K562 (cell line): Measurements from ENCODE around the gene RGR. TPM values are rescaled to one million over a fixed set of nuclear protein-coding genes. Genes with fewer than 3 reads are reported as not detected.

Source experiments
- ATF1 ChIP-seq, 2 experiments: fragments of 450-650 bp in 1 of 2; IDR thresholded peaks; 2 replicates each; pipeline ENCODE4 v1.6.1; 2016; ENCODE audit warnings: missing compliant biosample characterization in 1 of 2, missing genetic modification characterization in 1 of 2
- BCL6 ChIP-seq: fragments of 250-450 bp; sonication (Bioruptor Pico); IDR thresholded peaks from 2 replicates; pipeline ENCODE4 v1.4.0; 2020
- CHD1 ChIP-seq: fragments of 200-600 bp; sonication (generic); IDR thresholded peaks from one replicate; pipeline ENCODE4 v1.6.1; 2012; ENCODE audit warnings: mild to moderate bottlenecking, moderate library complexity, low read length, inconsistent platforms
- CTCF ChIP-seq, 3 experiments: IDR thresholded peaks in 2 of 3; conservative IDR thresholded peaks in 1 of 3; 2 replicates each; pipeline ENCODE4 v1.5.1; 2011 to 2012; ENCODE audit warnings: low read length in 3 of 3, mild to moderate bottlenecking in 3 of 3, control low read depth in 2 of 3, improper control_type of control experiment in 1 of 3, inconsistent platforms in 1 of 3, low read depth in 1 of 3, mixed read lengths in 1 of 3, moderate library complexity in 1 of 3; ENCODE audit not compliant: insufficient read depth in 2 of 3
- DDX20 ChIP-seq: fragments of 450-650 bp; IDR thresholded peaks from 2 replicates; pipeline ENCODE4 v1.6.1; 2016; ENCODE audit warnings: missing genetic modification characterization, low read depth, mild to moderate bottlenecking, missing compliant biosample characterization, moderate library complexity
- FOXK1 ChIP-seq: sonication (generic); formaldehyde crosslinking; IDR thresholded peaks from 2 replicates; pipeline ENCODE4 v1.8.0; 2022; ENCODE audit warnings: missing genetic modification reagents, mild to moderate bottlenecking, borderline replicate concordance
- FUS ChIP-seq: fragments of 200-400 bp; formaldehyde crosslinking; optimal IDR thresholded peaks from 2 replicates; pipeline ENCODE3; 2017; ENCODE audit warnings: low read depth, low read length
- HIVEP1 ChIP-seq: fragments of 250-450 bp; sonication (Bioruptor Pico); IDR thresholded peaks from 2 replicates; pipeline ENCODE4 v1.4.0; 2020; ENCODE audit warnings: mild to moderate bottlenecking
- HMG20A ChIP-seq: fragments of 450-650 bp; formaldehyde crosslinking; conservative IDR thresholded peaks from 2 replicates; pipeline ENCODE4 v1.4.0; 2020; ENCODE audit warnings: mild to moderate bottlenecking, mixed read lengths
- HMGN3 ChIP-seq: IDR thresholded peaks from 2 replicates; pipeline ENCODE4 v1.6.1; 2011; ENCODE audit warnings: borderline replicate concordance, low read depth, mild to moderate bottlenecking, mixed read lengths, low read length; ENCODE audit not compliant: insufficient read length; ENCODE audit errors: extremely low read depth
- KAT7 ChIP-seq: sonication (generic); formaldehyde crosslinking; IDR thresholded peaks from 2 replicates; pipeline ENCODE4 v1.8.0; 2022; ENCODE audit warnings: missing genetic modification reagents, mild to moderate bottlenecking, borderline replicate concordance
- MCM5 ChIP-seq: fragments of 450-650 bp; IDR thresholded peaks from 2 replicates; pipeline ENCODE4 v1.6.1; 2016; ENCODE audit warnings: low read depth
- MLLT1 ChIP-seq, 2 experiments: fragments of 450-650 bp; IDR thresholded peaks; 2 replicates each; pipeline ENCODE4 v1.6.1; 2016
- MYC ChIP-seq, 2 experiments: fragments of 250-450 bp in 1 of 2; sonication (Bioruptor Pico) in 1 of 2; IDR thresholded peaks; 2 replicates each; pipeline versions ENCODE4 v1.5.1 to v1.6.1; 2012 to 2021; ENCODE audit warnings: low read depth in 2 of 2, borderline replicate concordance in 1 of 2, improper control_type of control experiment in 1 of 2, low read length in 1 of 2, mild to moderate bottlenecking in 1 of 2, moderate library complexity in 1 of 2
- NCOA1 ChIP-seq: fragments of 450-650 bp; IDR thresholded peaks from 2 replicates; pipeline ENCODE4 v1.6.1; 2016; ENCODE audit warnings: low read depth
- NR2F6 ChIP-seq: fragments of 450-650 bp; formaldehyde crosslinking; IDR thresholded peaks from 2 replicates; pipeline ENCODE4 v1.4.0; 2020; ENCODE audit warnings: mild to moderate bottlenecking
- OTX1 ChIP-seq: fragments of 450-650 bp; formaldehyde crosslinking; IDR thresholded peaks from 2 replicates; pipeline ENCODE4 v1.4.0; 2022; ENCODE audit warnings: mild to moderate bottlenecking
- PHB2 ChIP-seq: fragments of 450-650 bp; IDR thresholded peaks from 2 replicates; pipeline ENCODE4 v1.6.1; 2017; ENCODE audit warnings: low read depth
- POU5F1 ChIP-seq: fragments of 150-350 bp; IDR thresholded peaks from 2 replicates; pipeline ENCODE4 v1.6.1; 2014; ENCODE audit warnings: borderline replicate concordance, low read length, low read depth, mild to moderate bottlenecking; ENCODE audit not compliant: partially characterized antibody
- RB1 ChIP-seq: fragments of 450-650 bp; IDR thresholded peaks from 2 replicates; pipeline ENCODE4 v1.6.1; 2017; ENCODE audit warnings: low read depth, mild to moderate bottlenecking
- ZC3H11A ChIP-seq: IDR thresholded peaks from 2 replicates; pipeline ENCODE4 v1.6.1; 2012; ENCODE audit warnings: low read depth, low read length, improper control_type of control experiment
- ZNF140 ChIP-seq: fragments of 250-450 bp; sonication (Bioruptor Pico); IDR thresholded peaks from 2 replicates; pipeline ENCODE4 v1.8.0; 2021; ENCODE audit warnings: moderate library complexity, mild to moderate bottlenecking, inconsistent platforms
- ZNF212 ChIP-seq: fragments of 450-650 bp; formaldehyde crosslinking; IDR thresholded peaks from 2 replicates; pipeline ENCODE4 v1.4.0; 2020; ENCODE audit warnings: mild to moderate bottlenecking
- ZNF253 ChIP-seq: fragments of 250-450 bp; sonication (Bioruptor Pico); conservative IDR thresholded peaks from 2 replicates; pipeline ENCODE4 v1.6.1; 2021; ENCODE audit warnings: mild to moderate bottlenecking
- ZNF76 ChIP-seq: fragments of 250-450 bp; sonication (Bioruptor Pico); IDR thresholded peaks from 2 replicates; pipeline ENCODE4 v1.4.0; 2020; ENCODE audit warnings: mild to moderate bottlenecking, moderate library complexity, borderline replicate concordance
- polyA plus RNA-seq, 8 experiments: library from polyadenylated mRNA; depleted of rRNA in 4 of 8; stranded (reverse) in 5 of 8; unstranded in 3 of 8; fragments of >200 nt; fragmentation: Nextera tagmentation in 2 of 8; fragmentation: Illumina TruSeq in 1 of 8; extraction: Ambion mirVana in 2 of 8; extraction: Trizol in 1 of 8; gene quantifications; 2 replicates each; pipeline versions ENCODE4 v1.2.1 to v1.2.3, GENCODE V29; 2011 to 2014; ENCODE audit warnings: inconsistent platforms in 1 of 8, missing spikeins in 1 of 8
- total RNA-seq, 7 experiments: library from RNA; depleted of rRNA in 6 of 7; stranded (reverse); fragments of >200 nt in 6 of 7; fragmentation: Illumina TruSeq in 2 of 7; extraction: Trizol in 2 of 7; gene quantifications; 2 replicates each; pipeline versions ENCODE4 v1.2.1 to v1.2.3, GENCODE V29; 2011 to 2021; ENCODE audit warnings: low replicate concordance in 1 of 7
- TF ChIP-seq, protein P1 (sequence below): fragments of 450-650 bp; formaldehyde crosslinking; IDR thresholded peaks from 2 replicates; pipeline ENCODE4 v1.4.0; 2020; ENCODE audit warnings: mild to moderate bottlenecking, moderate library complexity

RGR gene
- total and polyA plus RNA-seq, 9 of the 15 experiments (the other 6 are each of a cell fraction or from before 2014, with no cell fraction given) = not detected

- TF ChIP-seq, protein P1, sequence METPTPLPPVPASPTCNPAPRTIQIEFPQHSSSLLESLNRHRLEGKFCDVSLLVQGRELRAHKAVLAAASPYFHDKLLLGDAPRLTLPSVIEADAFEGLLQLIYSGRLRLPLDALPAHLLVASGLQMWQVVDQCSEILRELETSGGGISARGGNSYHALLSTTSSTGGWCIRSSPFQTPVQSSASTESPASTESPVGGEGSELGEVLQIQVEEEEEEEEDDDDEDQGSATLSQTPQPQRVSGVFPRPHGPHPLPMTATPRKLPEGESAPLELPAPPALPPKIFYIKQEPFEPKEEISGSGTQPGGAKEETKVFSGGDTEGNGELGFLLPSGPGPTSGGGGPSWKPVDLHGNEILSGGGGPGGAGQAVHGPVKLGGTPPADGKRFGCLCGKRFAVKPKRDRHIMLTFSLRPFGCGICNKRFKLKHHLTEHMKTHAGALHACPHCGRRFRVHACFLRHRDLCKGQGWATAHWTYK (CRISPR knock-in tag) = 0 out of 2 replicates have a peak, but pooled peaks have one; percentile 24
- TF ChIP-seq ZC3H11A (no peak), ZNF76 (CRISPR knock-in tag) (no peak), MYC (IDR thresholded peaks at IDR 0.05; ENCODE audit: low read depth, low read length) (0 out of 2 replicates have a peak, but pooled peaks have one; percentile 11), MYC (CRISPR knock-in tag; IDR thresholded peaks at IDR 0.05; ENCODE audit: borderline replicate concordance, low read depth) (no peak), HMGN3 (no peak), NCOA1 (no peak), MCM5 (no peak), KAT7 (CRISPR knock-in tag) (no peak), OTX1 (CRISPR knock-in tag) (0 out of 2 replicates have a peak, but pooled peaks have one; percentile 4), BCL6 (CRISPR knock-in tag) (no peak), DDX20 (tag) (no peak), MLLT1 (IDR thresholded peaks at IDR 0.05) (no peak), RB1 (0 out of 2 replicates have a peak, but pooled peaks have one; percentile 23), NR2F6 (CRISPR knock-in tag) (no peak), ZNF253 (no peak), HMG20A (CRISPR knock-in tag) (no peak), FOXK1 (CRISPR knock-in tag) (no peak), POU5F1 (no peak), ZNF212 (CRISPR knock-in tag) (no peak), CHD1 (no peak), ZNF140 (CRISPR knock-in tag) (no peak), ATF1 (CRISPR knock-in tag; IDR thresholded peaks at IDR 0.05) (no peak), ATF1 (tag; IDR thresholded peaks at IDR 0.05) (0 out of 2 replicates have a peak, but pooled peaks have one; percentile 30), HIVEP1 (CRISPR knock-in tag) (no peak), PHB2 (no peak), CTCF (IDR thresholded peaks at IDR 0.05 in 2 of 3, conservative IDR thresholded peaks at IDR 0.05 in 1 of 3; ENCODE audit: insufficient read depth in 2 of 3, low read depth in 1 of 3, low read length in 3 of 3) (peak; percentile 90 to 98 (median 97)), FUS (no peak)
Observed at GRCh38 chr10:84264611-84265141, 19.8 kb downstream of the RGR start (continued).
